Activated naive CD4-positive, alpha-beta T cell treated with anti-CD3 and anti-CD28 coated beads, Interleukin-2, amount 50 U/mL, for 72 hours (primary cell): ENCODE measurements around the gene F12. TPM values are rescaled to one million over a fixed set of nuclear protein-coding genes. Genes with fewer than 3 reads are reported as not detected.

Experiments
- ATAC-seq, 2 donors: fragments of 150-1000 bp; cut with Tn5 transposase; 2 replicates each; pipeline ENCODE4 v1.10.0; 2021; ENCODE audit warnings: mild to moderate bottlenecking in 2 of 2, moderate library complexity in 2 of 2
- DNase-seq, 2 donors: peaks; one replicate each; pipeline ENCODE4 v3.0.0; 2021 to 2022; ENCODE audit warnings: low spot score in 2 of 2
- H3K27ac Mint-ChIP-seq, 2 donors: one replicate each; pipeline ENCODE4 v1.8.0; 2022; ENCODE audit warnings: mild to moderate bottlenecking in 2 of 2, mixed read lengths in 2 of 2
- H3K36me3 Mint-ChIP-seq, 2 donors: one replicate each; pipeline ENCODE4 v1.8.0; 2022; ENCODE audit warnings: mixed read lengths in 2 of 2
- H3K9me3 Mint-ChIP-seq, 2 donors: one replicate each; pipeline ENCODE4 v1.8.0; 2022; ENCODE audit warnings: mixed read lengths in 2 of 2
- total RNA-seq, 2 donors: library from RNA; stranded (reverse); gene quantifications; one replicate each; pipeline ENCODE4 v1.2.3, GENCODE V29; 2022

F12 gene
- 1 to 10 TPM; 2.2 to 9.8 TPM for total RNA-seq

GRCh38 chr5:177409043-177409801, at the start of gene F12:
Gene F12 (minus strand): TSS chr5:177409564. CDS start chr5:177409527, 37 bp downstream.
- DNase-seq (no peak), ATAC-seq (no peak)
- no peaks in the 10 kb centered on the region for H3K9me3 Mint-ChIP-seq
- H3K27ac Mint-ChIP-seq, result no peak within 1 kb of the TSS
- no peaks in the 10 kb centered on the region for H3K36me3 Mint-ChIP-seq

- Mint-ChIP-seq H3K36me3 (no peaks in the 10 kb centered on the region), H3K27ac (no peak overlapping the region), H3K9me3 (no peaks in the 10 kb centered on the region)
- ATAC-seq, result no peak
- no peak for DNase-seq
Measured at GRCh38 chr5:177458912-177459350, 49.6 kb upstream of the F12 start.

- no peak for DNase-seq
- Mint-ChIP-seq H3K9me3 (no peaks in the 10 kb centered on the region), H3K27ac (no peak overlapping the region), H3K36me3 (no peaks in the 10 kb centered on the region)
- no peak for ATAC-seq
Measured at GRCh38 chr5:177457852-177458681, 48.7 kb upstream of the F12 start.

- Mint-ChIP-seq H3K36me3 (no peaks in the 10 kb centered on the region), H3K9me3 (no peaks in the 10 kb centered on the region), H3K27ac (no peak overlapping the region)
- ATAC-seq, result peak in 1 of 2 donors; percentile 50
- DNase-seq, result peak in 1 of 2 donors; percentile 74
Measured at GRCh38 chr5:177456976-177457851, 47.9 kb upstream of the F12 start.

- H3K27ac Mint-ChIP-seq, result no peak overlapping the region
Measured at GRCh38 chr5:177456591-177456964, 47.2 kb upstream of the F12 start.

GRCh38 chr5:177455661-177456590, 46.6 kb upstream of the F12 start:
- peak; percentile 86 to 97 for DNase-seq
- peak overlapping the region in 1 of 2 donors; percentile 84 for H3K27ac Mint-ChIP-seq
- peak; percentile 46 to 49 for ATAC-seq
- no peaks in the 10 kb centered on the region for H3K36me3 Mint-ChIP-seq
- no peaks in the 10 kb centered on the region for H3K9me3 Mint-ChIP-seq

More at GRCh38 chr5:177456591-177456964, 47.2 kb upstream of the F12 start:
- H3K9me3 Mint-ChIP-seq, result no peaks in the 10 kb centered on the region
- DNase-seq, result no peak
- ATAC-seq, result no peak
- H3K36me3 Mint-ChIP-seq, result no peaks in the 10 kb centered on the region

- ATAC-seq (peak; percentile 67 to 70), DNase-seq (peak; percentile 95 to 98)
- H3K27ac Mint-ChIP-seq, result peak overlapping the region in 1 of 2 donors; percentile 22
- H3K9me3 Mint-ChIP-seq, result no peaks in the 10 kb centered on the region
- H3K36me3 Mint-ChIP-seq, result no peaks in the 10 kb centered on the region
Measured at GRCh38 chr5:177455036-177455660, 45.8 kb upstream of the F12 start.

- Mint-ChIP-seq H3K9me3 (no peaks in the 10 kb centered on the region), H3K27ac (no peak overlapping the region), H3K36me3 (no peaks in the 10 kb centered on the region)
- DNase-seq (peak; percentile 95 to 98), ATAC-seq (peak; percentile 57 to 62)
Measured at GRCh38 chr5:177454397-177455035, 45.2 kb upstream of the F12 start.

- ATAC-seq (no peak), DNase-seq (no peak)
- Mint-ChIP-seq H3K36me3 (no peaks in the 10 kb centered on the region), H3K9me3 (no peaks in the 10 kb centered on the region), H3K27ac (peak overlapping the region in 1 of 2 donors; percentile 81)
Measured at GRCh38 chr5:177453852-177454396, 44.6 kb upstream of the F12 start.

- Mint-ChIP-seq H3K27ac (no peak overlapping the region), H3K9me3 (no peaks in the 10 kb centered on the region), H3K36me3 (no peaks in the 10 kb centered on the region)
- ATAC-seq, result no peak
- no peak for DNase-seq
Measured at GRCh38 chr5:177452688-177453638, 43.6 kb upstream of the F12 start.

- no peak for ATAC-seq
- DNase-seq, result no peak
- Mint-ChIP-seq H3K27ac (peak overlapping the region in 1 of 2 donors; percentile 54), H3K9me3 (no peaks in the 10 kb centered on the region), H3K36me3 (no peaks in the 10 kb centered on the region)
Measured at GRCh38 chr5:177450667-177451424, 41.5 kb upstream of the F12 start.

- Mint-ChIP-seq H3K36me3 (no peaks in the 10 kb centered on the region), H3K27ac (peak overlapping the region in 1 of 2 donors; percentile 84), H3K9me3 (no peaks in the 10 kb centered on the region)
- ATAC-seq (no peak), DNase-seq (no peak)
Measured at GRCh38 chr5:177449140-177450061, 40.0 kb upstream of the F12 start.
